ENCODE measurements around the gene PCED1A. TPM values are rescaled to one million over a fixed set of nuclear protein-coding genes. Genes with fewer than 3 reads are reported as not detected.

PCED1A gene
- total and polyA plus RNA-seq, 9 of the 15 experiments (the other 6 are each of a cell fraction or from before 2014, with no cell fraction given), result 1.5 to 11.5 (median 5.9) TPM

DNA sequence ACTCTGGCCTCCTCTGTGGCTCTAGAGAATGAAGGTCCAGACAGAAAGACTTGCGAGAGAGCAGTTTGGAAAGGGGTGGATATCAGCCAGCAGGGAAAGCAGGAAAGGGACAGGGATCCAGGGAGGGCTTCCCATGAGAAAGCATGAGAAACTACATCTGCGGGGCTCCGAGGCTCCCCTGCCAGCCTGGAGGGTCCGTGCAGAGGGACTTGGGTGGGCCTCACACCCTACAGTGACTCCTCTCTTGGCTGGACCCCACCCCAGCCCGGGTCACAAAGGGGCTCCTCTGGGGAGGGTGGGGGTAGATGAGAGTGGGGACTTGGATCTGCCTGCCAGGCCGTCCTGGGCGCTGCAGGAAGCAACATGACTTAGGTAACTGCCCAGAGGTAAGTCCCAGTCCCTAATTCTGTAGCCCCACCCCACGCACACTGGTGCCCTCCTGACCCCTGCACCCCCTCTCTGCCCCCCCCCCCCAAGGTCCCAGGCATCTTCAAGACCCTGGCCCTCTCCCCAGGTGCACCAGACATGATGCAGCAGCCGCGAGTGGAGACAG lies 24.3 kb downstream of the PCED1A start, which contains the start of gene TMEM239 (continued):
- TF ChIP-seq, protein P1, sequence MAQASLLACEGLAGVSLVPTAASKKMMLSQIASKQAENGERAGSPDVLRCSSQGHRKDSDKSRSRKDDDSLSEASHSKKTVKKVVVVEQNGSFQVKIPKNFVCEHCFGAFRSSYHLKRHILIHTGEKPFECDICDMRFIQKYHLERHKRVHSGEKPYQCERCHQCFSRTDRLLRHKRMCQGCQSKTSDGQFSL (CRISPR knock-in tag; IDR thresholded peaks at IDR 0.05), result no peak
- TF ChIP-seq, protein P1 (tag; IDR thresholded peaks at IDR 0.05), result no peak
- TF ChIP-seq MEIS2 (IDR thresholded peaks at IDR 0.05; ENCODE audit: partially characterized antibody) (no peak), POLR3G (IDR thresholded peaks at IDR 0.05; ENCODE audit: extremely low read depth, insufficient read length, insufficient replicate concordance) (no peak)

DNA sequence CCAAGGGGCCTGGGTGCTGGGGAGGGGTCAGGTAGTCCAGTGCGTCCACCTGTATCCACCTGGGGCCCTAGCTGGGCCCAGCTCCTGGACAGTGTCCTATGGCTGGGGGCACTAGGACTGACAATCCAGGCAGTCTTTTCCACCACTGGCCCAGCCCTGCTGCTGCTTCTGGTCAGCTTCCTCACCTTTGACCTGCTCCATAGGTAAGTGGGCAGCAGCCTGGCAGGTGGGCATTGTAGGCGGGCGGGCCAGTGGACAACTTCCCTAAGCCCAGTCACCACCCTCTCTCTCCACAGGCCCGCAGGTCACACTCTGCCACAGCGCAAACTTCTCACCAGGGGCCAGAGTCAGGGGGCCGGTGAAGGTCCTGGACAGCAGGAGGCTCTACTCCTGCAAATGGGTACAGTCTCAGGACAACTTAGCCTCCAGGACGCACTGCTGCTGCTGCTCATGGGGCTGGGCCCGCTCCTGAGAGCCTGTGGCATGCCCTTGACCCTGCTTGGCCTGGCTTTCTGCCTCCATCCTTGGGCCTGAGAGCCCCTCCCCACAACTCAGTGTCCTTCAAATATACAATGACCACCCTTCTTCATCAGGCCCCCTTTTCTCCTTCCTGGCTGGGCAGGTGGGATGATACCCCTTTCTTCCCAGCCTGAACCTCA lies 25.1 kb downstream of the PCED1A start:
- 0 out of 2 replicates have a peak, but pooled peaks cover 2% of the 10 kb centered on the region for H3K9me3 ChIP-seq (replicated peaks; ENCODE audit: control insufficient read depth, insufficient read depth, low read depth, low read length)
- no peak overlapping the region for H3K27ac ChIP-seq (ENCODE audit: extremely low read depth, low read depth, low read length)
- WGBS (ENCODE audit: insufficient coverage, low coverage, missing lambda C conversion rate), result 50% methylated on average over 5 of the region's 8 CpGs
- H3K4me3 ChIP-seq, result no peak overlapping the region
- H2AFZ ChIP-seq (ENCODE audit: low read depth, low read length), result no peak overlapping the region
- in situ Hi-C loops (cut with MboI) (no loop called here), intact Hi-C loops (cut with micrococcal nuclease) (no loop called here)
- FAIRE-seq (no peak), DNase-seq (ENCODE audit: extremely low read depth in 1 of 4, low spot score in 3 of 4) (no peak), ATAC-seq (no peak)
- no peaks in the 10 kb centered on the region for H4K20me1 ChIP-seq (replicated peaks; ENCODE audit: control insufficient read depth, insufficient read depth, low read length)
- ChIA-PET POLR2A (no interaction called here), CTCF (ENCODE audit: low intra/inter-chr PET ratio) (no interaction called here)
- peak overlapping the region in 1 of 2 experiments; percentile 45; a peak in 1 of 4 replicates for H3K9ac ChIP-seq (ENCODE audit: insufficient read depth in 1 of 2, low read depth in 2 of 2, low read length in 2 of 2)
- no TSS peak for BruUV-seq (replicated peaks)
- peaks cover 8 to 21% of the 10 kb centered on the region in 2 experiments for H3K4me1 ChIP-seq (replicated peaks in 1 of 2; ENCODE audit: control insufficient read depth in 2 of 2, insufficient read depth in 2 of 2, low read length in 2 of 2)
- H3K27me3 ChIP-seq (ENCODE audit: control insufficient read depth in 2 of 2, insufficient read depth in 2 of 2, low read length in 2 of 2), result no peaks in the 10 kb centered on the region
- H3K79me2 ChIP-seq (ENCODE audit: control insufficient read depth, insufficient read depth, low read length), result no peaks in the 10 kb centered on the region
- no peaks in the 10 kb centered on the region for H3K36me3 ChIP-seq (ENCODE audit: control insufficient read depth, insufficient read depth, low read length)
- H3K9me1 ChIP-seq (ENCODE audit: control insufficient read depth, insufficient read depth, low read length), result peaks cover 3% of the 10 kb centered on the region
- no peak overlapping the region for H3K4me2 ChIP-seq (ENCODE audit: insufficient read depth, low read length)
- no peak for TF ChIP-seq HCFC1 (IDR thresholded peaks at IDR 0.05; ENCODE audit: low read depth, low read length)
- TF ChIP-seq SP1 (CRISPR knock-in tag; IDR thresholded peaks at IDR 0.05), result no peak
- TF ChIP-seq BHLHE40 (IDR thresholded peaks at IDR 0.05; ENCODE audit: low read length), result no peak
- TF ChIP-seq PRMT5 (CRISPR knock-in tag; IDR thresholded peaks at IDR 0.05), result no peak
- TF ChIP-seq MYC (IDR thresholded peaks at IDR 0.05; ENCODE audit: low read depth, low read length), result no peak
- TF ChIP-seq MYC (CRISPR knock-in tag; IDR thresholded peaks at IDR 0.05; ENCODE audit: borderline replicate concordance, low read depth), result no peak
- no peak for TF ChIP-seq ZNF197 (CRISPR knock-in tag; IDR thresholded peaks at IDR 0.05; ENCODE audit: low read depth)
- TF ChIP-seq, protein P1 (CRISPR knock-in tag; IDR thresholded peaks at IDR 0.05), result no peak
- TF ChIP-seq, protein P1 (tag; IDR thresholded peaks at IDR 0.05), result no peak
- TF ChIP-seq NFYB (IDR thresholded peaks at IDR 0.05; ENCODE audit: extremely low read depth, insufficient read length), result no peak
- TF ChIP-seq KLF1 (tag; IDR thresholded peaks at IDR 0.05), result no peak
- no peak for TF ChIP-seq SP2 (IDR thresholded peaks at IDR 0.05; ENCODE audit: extremely low read depth, low read depth, low read length, poor library complexity, severe bottlenecking)
- TF ChIP-seq, protein P2, sequence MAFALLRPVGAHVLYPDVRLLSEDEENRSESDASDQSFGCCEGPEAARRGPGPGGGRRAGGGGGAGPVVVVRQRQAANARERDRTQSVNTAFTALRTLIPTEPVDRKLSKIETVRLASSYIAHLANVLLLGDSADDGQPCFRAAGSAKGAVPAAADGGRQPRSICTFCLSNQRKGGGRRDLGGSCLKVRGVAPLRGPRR (CRISPR knock-in tag; IDR thresholded peaks at IDR 0.05), result no peak
- no peak for TF ChIP-seq DMBX1 (CRISPR knock-in tag; IDR thresholded peaks at IDR 0.05; ENCODE audit: borderline replicate concordance)
- TF ChIP-seq ZNF347 (CRISPR knock-in tag; IDR thresholded peaks at IDR 0.05; ENCODE audit: low read depth), result no peak
- TF ChIP-seq PRPF4 (IDR thresholded peaks at IDR 0.05; ENCODE audit: insufficient read depth, low read depth, low read length, poor library complexity, severe bottlenecking), result no peak
